AG09319 (cell line): ENCODE data around the gene SLC31A1.
"Not testable (repeated sequence)": the region's sequence is repeated elsewhere in the genome, so short reads cannot be mapped to it uniquely, and the experiment has no call there.

Source experiments
- DNase-seq: peaks from one replicate; pipeline ENCODE4 v3.0.0-alpha.2; 2010; ENCODE audit warnings: low read depth; ENCODE audit errors: extremely low read depth
- TF ChIP-seq, protein P1 (sequence below): IDR thresholded peaks from 2 replicates; pipeline ENCODE4 v1.5.1; 2011; ENCODE audit warnings: low read depth, mild to moderate bottlenecking, inconsistent platforms, low read length, moderate library complexity

The SLC31A1 gene

DNA sequence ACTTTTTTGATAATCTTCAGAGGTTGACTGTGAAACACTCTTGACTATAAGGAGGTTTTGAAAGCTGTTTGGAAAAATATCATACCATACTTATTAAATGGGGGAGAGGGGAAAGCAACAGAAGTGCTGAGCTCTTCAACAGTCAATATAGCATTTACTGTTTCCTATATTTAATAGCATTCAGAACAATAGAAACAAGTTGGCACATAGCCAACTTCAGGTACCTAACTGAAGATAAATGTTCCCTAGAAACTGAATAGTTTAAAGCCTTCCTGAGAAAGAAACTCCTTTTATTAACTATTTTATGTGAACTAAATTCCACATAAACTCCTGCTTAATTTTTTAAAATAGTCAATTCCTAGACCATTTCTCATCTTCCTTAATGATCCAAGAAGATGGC is 26.3 kb downstream of the SLC31A1 start:
- DNase-seq = no peak
- TF ChIP-seq, protein P1, sequence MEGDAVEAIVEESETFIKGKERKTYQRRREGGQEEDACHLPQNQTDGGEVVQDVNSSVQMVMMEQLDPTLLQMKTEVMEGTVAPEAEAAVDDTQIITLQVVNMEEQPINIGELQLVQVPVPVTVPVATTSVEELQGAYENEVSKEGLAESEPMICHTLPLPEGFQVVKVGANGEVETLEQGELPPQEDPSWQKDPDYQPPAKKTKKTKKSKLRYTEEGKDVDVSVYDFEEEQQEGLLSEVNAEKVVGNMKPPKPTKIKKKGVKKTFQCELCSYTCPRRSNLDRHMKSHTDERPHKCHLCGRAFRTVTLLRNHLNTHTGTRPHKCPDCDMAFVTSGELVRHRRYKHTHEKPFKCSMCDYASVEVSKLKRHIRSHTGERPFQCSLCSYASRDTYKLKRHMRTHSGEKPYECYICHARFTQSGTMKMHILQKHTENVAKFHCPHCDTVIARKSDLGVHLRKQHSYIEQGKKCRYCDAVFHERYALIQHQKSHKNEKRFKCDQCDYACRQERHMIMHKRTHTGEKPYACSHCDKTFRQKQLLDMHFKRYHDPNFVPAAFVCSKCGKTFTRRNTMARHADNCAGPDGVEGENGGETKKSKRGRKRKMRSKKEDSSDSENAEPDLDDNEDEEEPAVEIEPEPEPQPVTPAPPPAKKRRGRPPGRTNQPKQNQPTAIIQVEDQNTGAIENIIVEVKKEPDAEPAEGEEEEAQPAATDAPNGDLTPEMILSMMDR = no peak

DNA sequence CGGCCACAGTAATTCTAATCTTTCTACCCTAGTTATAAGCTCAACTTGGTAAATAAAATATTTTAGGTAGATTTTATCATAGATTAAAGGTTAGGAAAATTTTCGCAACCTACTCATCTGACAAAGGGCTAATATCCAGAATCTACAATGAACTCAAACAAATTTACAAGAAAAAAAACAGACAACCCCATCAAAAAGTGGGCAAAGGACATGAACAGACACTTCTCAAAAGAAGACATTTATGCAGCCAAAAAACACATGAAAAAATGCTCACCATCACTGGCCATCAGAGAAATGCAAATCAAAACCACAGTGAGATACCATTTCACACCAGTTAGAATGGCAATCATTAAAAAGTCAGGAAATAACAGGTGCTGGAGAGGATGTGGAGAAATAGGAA is 28.3 kb downstream of the SLC31A1 start:
- not testable (repeated sequence) for DNase-seq

DNA sequence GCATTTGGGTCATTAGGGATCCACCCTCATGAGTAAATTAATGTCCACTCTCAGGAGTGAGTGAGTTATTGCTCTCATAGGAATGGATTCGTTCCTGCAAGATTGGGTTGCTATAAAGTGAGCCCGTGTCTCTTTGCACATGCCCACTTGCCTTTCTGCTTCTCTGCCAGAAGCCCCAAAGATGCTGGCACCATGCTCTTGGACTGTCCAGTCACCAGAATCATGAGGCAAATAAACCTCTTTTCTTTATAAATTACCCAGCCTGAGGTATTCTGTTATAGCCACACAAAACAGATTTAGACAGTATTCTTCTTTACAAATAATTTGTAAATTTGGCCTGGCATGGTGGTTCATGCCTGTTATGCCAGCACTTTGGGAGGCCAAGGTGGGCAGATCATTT is 29.5 kb downstream of the SLC31A1 start:
- TF ChIP-seq, protein P1 = no peak
- no peak for DNase-seq

DNA sequence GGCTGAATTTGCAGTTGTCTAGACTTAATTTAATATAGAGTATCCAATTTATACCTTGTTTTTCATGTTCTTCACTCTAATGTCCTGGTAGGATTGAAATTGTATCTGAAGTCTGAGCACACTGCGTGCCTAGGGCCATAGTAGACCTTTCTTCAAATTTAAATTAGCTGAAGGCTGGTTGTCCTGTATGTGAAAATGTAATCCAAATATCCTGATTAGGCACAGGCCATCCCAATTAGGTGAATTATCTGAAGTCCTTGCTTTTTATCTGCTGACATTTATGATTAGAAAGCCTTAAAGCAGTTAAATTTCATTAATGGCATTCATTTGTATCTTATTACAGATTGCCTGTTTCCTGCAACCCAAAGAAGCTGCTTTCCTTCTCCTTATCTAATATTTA is 33.6 kb downstream of the SLC31A1 start:
- TF ChIP-seq, protein P1 = no peak
- no peak for DNase-seq

DNA sequence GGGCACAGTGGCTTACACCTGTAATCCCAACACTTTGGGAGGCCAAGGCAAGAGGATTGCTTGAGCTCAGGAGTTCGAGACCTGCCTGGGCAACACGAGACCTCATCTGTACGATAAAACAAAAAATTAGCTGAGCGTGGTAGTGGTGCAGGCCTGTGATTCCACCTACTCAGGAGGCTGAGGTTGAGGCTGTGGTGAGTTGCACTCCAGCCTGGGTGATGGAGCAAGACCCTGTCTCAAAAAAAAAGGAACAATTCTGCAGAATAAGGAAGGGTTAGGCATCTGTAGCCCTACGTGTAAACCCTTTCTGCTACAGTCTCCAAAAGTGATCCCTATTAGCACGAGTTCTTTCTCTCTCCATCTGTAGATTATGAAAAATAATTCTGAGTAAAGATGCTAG is 34.1 kb downstream of the SLC31A1 start:
- TF ChIP-seq, protein P1 = no peak
- DNase-seq = no peak

DNA sequence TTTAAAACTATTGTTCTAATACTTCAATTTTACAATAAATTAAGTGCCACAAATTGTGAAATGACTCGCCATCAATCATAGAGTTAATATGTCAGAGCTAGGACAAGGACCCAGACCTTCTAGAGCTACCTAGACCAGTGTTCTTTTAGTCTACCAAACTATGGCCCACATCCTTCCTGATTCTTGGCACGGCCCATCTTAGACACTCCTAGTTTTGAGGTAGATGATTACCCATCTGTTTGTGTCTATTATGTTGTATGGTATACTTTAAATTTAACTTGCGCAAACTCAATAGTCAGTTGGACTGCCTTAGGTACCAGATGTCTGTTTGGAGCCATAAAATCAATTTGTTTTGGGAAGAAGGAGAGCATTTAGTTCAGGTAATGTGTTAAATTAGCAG is 36.5 kb downstream of the SLC31A1 start:
- DNase-seq = no peak
- TF ChIP-seq, protein P1 = no peak

DNA sequence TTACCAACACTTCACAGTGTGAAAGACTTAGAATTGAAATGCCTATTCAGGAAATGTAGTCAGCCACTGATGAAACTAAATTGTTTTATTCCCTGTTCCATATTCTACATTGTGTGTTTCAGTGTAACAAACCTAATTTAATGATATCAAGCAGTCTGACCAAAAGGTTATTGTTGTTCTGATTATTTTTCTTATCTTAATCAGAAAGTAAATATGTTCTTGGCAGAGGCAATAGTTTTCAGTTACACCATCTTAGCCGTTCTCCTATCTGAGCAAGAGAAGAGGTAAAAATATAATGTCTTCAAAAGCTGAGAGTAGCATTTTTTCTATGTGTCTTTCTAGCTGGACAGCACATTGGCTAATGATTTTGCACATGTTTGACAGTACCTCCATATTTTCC is 36.9 kb downstream of the SLC31A1 start:
- TF ChIP-seq, protein P1 = no peak
- DNase-seq = no peak

DNA sequence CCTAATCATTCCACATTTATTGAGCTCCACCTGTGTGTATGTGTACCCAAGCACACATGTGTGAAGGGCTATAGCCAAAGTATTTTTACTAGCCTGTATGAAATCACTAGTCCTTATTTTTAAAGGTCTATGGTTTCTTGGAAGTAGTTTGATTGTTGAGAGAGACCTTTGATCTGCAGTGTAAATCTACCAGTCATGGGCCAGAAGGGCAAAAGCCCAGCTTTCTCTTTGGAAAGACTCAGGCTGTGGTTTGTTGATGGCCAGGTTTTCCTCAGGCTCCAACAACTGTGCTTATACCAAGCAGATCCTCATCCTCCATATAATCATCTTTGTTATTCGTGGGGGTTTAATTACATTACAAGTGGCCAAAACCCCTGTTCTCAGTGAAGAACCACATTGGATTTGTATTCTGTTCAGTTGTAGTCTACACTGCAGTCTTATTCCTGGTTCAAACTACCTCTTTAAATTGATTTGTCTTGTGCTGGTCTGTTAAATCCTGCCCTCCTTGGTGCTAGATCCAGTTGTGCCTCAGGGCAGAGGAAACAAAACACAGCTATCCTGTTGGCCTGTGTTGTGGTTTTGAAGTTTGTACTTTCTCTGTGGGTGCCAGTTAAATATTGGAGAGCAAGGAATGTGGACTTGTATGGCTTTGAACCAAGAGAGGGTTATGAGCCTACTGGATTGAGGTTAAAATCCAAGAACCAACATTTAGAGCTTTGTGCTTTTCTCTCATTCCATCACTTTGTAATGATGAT is 40.8 kb downstream of the SLC31A1 start:
- TF ChIP-seq, protein P1 = no peak
- no peak for DNase-seq
